Bronchial epithelial cell (primary cell): ENCODE results near the gene DMWD. TPM values are rescaled to one million over a fixed set of nuclear protein-coding genes. Genes with fewer than 3 reads are reported as not detected.

Source experiments
- DNase-seq: peaks from one replicate; pipeline ENCODE4 v3.0.0-alpha.2; 2010; ENCODE audit warnings: low read depth
- FAIRE-seq: peaks from 2 replicates; lab custom pipeline; 2011; peaks lifted over from hg19 to GRCh38; lab: Jason Lieb, UNC
- H3K27me3 ChIP-seq: 2 replicates; pipeline ENCODE4 v1.5.1; 2011; ENCODE audit warnings: low read length; ENCODE audit not compliant: control insufficient read depth, insufficient read depth
- H3K36me3 ChIP-seq: 2 replicates; pipeline ENCODE4 v1.5.1; 2011; ENCODE audit warnings: low read length; ENCODE audit not compliant: control insufficient read depth, insufficient read depth
- H3K4me3 ChIP-seq: 2 replicates; pipeline ENCODE4 v1.5.1; 2011; ENCODE audit warnings: mild to moderate bottlenecking, low read depth, low read length, control low read depth
- total RNA-seq: library from RNA; depleted of rRNA; stranded (reverse); fragments of >200 nt; gene quantifications from 2 replicates; pipeline ENCODE4 v1.2.1, GENCODE V29; 2014
- TF ChIP-seq, protein P1 (sequence below): IDR thresholded peaks from 2 replicates; pipeline ENCODE4 v1.5.1; 2011; ENCODE audit warnings: mild to moderate bottlenecking, moderate library complexity, low read length, control low read depth, inconsistent platforms; ENCODE audit not compliant: insufficient read depth, severe bottlenecking

DMWD gene
- total RNA-seq, 1 donor from 2014 or later, result 29.0 TPM

- H3K36me3 ChIP-seq, result peaks cover 16% of the 10 kb centered on the region
- H3K27me3 ChIP-seq, result no peaks in the 10 kb centered on the region
- DNase-seq, result no peak
- TF ChIP-seq, protein P1, sequence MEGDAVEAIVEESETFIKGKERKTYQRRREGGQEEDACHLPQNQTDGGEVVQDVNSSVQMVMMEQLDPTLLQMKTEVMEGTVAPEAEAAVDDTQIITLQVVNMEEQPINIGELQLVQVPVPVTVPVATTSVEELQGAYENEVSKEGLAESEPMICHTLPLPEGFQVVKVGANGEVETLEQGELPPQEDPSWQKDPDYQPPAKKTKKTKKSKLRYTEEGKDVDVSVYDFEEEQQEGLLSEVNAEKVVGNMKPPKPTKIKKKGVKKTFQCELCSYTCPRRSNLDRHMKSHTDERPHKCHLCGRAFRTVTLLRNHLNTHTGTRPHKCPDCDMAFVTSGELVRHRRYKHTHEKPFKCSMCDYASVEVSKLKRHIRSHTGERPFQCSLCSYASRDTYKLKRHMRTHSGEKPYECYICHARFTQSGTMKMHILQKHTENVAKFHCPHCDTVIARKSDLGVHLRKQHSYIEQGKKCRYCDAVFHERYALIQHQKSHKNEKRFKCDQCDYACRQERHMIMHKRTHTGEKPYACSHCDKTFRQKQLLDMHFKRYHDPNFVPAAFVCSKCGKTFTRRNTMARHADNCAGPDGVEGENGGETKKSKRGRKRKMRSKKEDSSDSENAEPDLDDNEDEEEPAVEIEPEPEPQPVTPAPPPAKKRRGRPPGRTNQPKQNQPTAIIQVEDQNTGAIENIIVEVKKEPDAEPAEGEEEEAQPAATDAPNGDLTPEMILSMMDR, result no peak
- no peak for FAIRE-seq
- no peak overlapping the region for H3K4me3 ChIP-seq
Observed at GRCh38 chr19:45782820-45783785, 9.5 kb downstream of the DMWD start.

DNA sequence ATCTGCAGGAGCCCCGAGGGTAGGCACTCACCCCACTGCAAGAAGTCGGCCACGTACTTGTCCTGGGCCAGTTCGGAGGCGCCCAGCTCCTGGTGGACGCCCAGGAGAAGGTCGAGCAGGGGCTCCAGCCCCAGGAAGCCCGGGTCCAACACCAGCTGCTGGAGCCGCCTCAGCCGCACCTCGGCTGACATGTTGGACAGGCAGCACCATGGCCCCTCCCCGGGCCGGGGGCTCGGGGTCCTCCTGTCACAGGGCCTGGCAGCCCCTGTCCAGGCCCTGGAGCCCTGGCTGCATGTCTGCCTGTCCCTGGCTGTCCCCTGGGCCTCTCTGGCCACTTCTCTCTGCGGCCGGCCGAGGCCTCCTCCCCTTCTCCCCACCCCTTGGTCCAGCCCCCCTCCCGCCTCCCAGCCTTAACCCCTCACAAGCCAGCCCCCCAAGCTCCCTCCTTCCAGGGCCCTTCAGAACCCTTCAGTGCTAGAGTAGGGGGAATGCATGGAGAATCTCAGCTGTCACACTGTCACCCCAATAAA, 10.4 kb downstream of the DMWD start, which contains the start of gene DMPK:
Gene DMPK, minus strand, starts transcription at position 329 of the 530 bp plus-strand sequence. Its CDS starts 138 bp downstream, at position 191.
- no peaks in the 10 kb centered on the region for H3K27me3 ChIP-seq
- peak; percentile 15 for DNase-seq
- H3K4me3 ChIP-seq, result no peak within 1 kb of the TSS
- FAIRE-seq, result no peak
- TF ChIP-seq, protein P1, result no peak
- H3K36me3 ChIP-seq, result peaks cover 19% of the 10 kb centered on the region

GRCh38 chr19:45781214-45782161, 11.2 kb downstream of the DMWD start:
- FAIRE-seq (no peak), DNase-seq (peak; percentile 41)
- TF ChIP-seq, protein P1, result no peak

DNA sequence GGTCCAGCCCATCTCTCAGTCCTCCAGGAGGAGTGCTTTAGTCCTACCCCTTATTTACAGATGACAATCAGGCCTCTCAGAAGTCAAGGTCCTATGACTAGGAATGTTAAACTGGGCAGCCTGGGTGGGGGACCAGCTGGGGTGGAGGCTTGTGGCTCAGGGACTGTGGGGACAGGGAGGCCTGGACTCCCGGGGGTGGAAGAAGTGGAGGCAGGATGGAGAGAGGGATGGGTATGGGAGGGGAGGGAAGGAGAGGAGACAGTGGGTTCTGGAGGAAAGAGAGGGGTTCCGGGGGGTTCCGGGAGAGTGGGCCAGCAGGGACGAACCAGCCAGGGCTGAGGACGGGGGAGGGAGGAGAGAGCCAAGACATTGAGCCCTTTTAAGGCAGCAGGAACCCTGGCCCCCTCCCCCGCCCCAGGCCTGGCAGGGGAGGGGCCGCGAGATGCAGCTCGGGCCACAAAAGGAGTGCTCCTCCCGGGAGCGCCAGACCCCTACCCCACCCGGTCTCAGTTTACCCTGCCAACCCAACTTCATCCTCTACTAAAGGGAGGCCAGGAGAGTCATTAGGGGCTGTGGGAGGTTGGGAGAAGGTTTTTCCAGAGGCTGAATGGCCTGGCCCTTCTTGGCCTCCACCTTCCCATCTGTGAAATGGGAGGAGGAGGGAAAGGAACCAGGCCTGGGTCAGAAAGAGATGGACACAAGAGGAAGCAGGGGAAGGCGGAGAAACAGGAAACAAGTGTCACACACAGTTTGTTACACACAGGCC, 12.0 kb downstream of the DMWD start:
- peaks cover 19% of the 10 kb centered on the region for H3K36me3 ChIP-seq
- TF ChIP-seq, protein P1, result no peak
- no peak for FAIRE-seq
- no peak overlapping the region for H3K4me3 ChIP-seq
- H3K27me3 ChIP-seq, result no peaks in the 10 kb centered on the region
- DNase-seq, result no peak

More at GRCh38 chr19:45781214-45782161, 11.2 kb downstream of the DMWD start:
- H3K27me3 ChIP-seq, result no peaks in the 10 kb centered on the region
- H3K4me3 ChIP-seq, result no peak overlapping the region
- H3K36me3 ChIP-seq, result peaks cover 21% of the 10 kb centered on the region

DNA sequence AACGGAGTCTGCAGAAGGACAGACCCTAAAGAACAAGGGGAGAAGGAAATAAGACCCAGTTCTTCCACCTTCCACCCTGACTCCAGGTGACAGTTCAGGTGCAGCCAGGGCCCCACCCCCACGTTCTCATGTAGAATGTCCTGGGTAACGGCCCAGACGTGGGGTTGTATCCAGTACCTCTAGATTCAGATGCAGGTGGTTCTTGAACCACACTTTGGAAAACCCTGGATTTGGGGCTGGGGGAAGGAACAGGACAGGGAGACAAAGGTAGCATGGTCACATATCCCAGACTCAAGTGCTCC, 12.5 kb downstream of the DMWD start:
- no peak for DNase-seq
- TF ChIP-seq, protein P1, result no peak
- FAIRE-seq, result no peak
- Histone ChIP-seq H3K36me3 (peaks cover 16% of the 10 kb centered on the region), H3K4me3 (no peak overlapping the region), H3K27me3 (no peaks in the 10 kb centered on the region)
